ENCODE data around the gene XXYLT1.
"Not testable (repeated sequence)": the region's sequence is repeated elsewhere in the genome, so short reads cannot be mapped to it uniquely, and the experiment has no call there.

XXYLT1 gene, protein sequence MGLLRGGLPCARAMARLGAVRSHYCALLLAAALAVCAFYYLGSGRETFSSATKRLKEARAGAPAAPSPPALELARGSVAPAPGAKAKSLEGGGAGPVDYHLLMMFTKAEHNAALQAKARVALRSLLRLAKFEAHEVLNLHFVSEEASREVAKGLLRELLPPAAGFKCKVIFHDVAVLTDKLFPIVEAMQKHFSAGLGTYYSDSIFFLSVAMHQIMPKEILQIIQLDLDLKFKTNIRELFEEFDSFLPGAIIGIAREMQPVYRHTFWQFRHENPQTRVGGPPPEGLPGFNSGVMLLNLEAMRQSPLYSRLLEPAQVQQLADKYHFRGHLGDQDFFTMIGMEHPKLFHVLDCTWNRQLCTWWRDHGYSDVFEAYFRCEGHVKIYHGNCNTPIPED

DNA sequence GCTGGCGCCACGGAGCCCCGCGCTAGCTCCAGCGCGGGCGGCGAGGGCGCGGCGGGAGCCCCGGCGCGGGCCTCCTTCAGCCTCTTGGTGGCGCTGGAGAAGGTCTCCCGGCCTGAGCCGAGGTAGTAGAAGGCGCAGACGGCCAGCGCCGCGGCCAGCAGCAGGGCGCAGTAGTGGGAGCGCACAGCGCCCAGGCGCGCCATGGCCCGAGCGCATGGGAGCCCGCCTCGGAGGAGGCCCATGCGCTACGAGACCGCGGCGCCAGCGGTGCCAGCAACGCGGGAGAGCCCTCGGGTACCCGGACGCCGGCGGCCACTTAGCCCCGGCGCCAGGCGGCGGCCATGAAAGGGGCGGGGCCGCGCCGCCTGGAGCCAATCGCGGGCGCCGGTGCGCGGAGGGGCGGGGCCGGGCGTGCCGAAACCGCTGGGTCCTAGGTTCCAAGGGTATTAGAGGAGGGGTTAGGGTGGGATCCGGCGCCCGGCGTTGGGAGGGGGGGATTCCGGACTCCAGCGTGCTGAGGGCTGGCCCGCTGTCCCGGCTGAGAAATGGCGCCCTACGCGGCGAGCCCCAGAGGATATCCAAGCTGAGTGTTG is at the start of gene XXYLT1:
Gene XXYLT1 (minus strand): TSS at position 343 of the 593 bp plus-strand sequence. CDS start 101 bp downstream, at position 242.
- DNase-seq (ENCODE audit: low read depth in 2 of 2) = peak; percentile 76 to 82

DNA sequence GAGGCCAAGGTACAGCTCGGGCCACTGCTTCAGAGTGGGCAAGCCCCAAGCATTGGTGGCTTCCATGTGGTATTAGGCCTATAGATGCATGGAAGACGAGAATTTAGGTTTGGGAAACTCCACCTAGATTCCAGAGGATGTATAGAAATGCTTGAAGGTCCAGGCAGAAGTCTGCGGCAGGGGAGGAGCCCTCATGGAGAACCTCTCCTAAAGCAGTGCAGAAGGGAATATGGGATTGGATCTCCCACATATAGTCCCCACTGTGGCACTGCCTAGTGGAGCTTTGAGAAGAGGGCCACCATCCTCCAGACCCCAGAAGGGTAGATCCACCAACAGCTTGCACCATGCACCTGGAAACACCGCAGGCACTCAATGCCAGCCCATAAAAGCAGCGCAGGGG is 48.1 kb upstream of the XXYLT1 start:
- no peak for DNase-seq (ENCODE audit: low read depth in 2 of 2)

GRCh38 chr3:195312714-195313113 is 41.8 kb upstream of the XXYLT1 start:
- no peak for DNase-seq (ENCODE audit: low read depth in 2 of 2)

- DNase-seq (ENCODE audit: low read depth in 2 of 2) = no peak
Observed at GRCh38 chr3:195307711-195308110, 36.8 kb upstream of the XXYLT1 start.

DNA sequence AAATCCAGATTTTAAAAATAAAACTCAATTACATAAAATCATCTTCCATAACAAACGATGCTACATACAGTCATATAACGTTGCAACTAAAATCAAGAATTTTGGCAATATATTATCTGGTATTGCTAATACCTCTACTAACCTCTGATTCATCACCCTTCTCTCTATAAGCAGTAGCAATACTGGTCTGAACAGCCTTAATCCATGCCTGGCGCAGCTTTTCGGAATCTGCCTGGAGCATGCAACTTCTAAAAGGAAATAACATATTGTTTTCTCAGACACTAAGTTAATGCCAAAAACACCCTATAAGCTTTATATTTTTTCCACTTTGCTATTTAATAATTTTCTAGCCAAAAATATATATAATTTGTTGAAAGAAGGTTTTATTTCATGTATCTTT is 35.4 kb upstream of the XXYLT1 start:
- no peak for DNase-seq (ENCODE audit: low read depth in 2 of 2)

DNA sequence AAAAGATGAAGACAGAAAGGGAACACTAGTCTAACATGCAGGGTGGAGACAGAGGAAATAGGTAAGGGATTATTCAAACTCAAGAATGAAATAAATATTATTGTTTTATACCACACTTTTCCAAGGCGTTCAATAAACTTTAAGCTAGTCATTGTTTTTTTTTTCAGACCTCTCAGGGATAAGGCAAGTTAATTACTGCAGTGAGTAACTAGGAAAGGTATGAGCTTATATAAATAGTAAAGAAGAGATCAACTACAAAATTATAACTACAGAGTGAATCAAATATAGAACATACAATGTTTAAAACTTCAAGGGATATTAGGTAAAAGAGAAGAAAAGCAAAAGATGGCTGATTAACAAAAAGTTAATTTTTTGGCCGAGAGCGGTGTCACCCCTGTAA is 31.5 kb upstream of the XXYLT1 start:
- DNase-seq (ENCODE audit: low read depth in 2 of 2) = no peak

- DNase-seq (ENCODE audit: low read depth in 2 of 2) = no peak
Observed at GRCh38 chr3:195297446-195297845, 26.5 kb upstream of the XXYLT1 start.

GRCh38 chr3:195296662-195297061 is 25.7 kb upstream of the XXYLT1 start:
- no peak for DNase-seq (ENCODE audit: low read depth in 2 of 2)

GRCh38 chr3:195291121-195291520 is 20.2 kb upstream of the XXYLT1 start:
- no peak for DNase-seq (ENCODE audit: low read depth in 2 of 2)

DNA sequence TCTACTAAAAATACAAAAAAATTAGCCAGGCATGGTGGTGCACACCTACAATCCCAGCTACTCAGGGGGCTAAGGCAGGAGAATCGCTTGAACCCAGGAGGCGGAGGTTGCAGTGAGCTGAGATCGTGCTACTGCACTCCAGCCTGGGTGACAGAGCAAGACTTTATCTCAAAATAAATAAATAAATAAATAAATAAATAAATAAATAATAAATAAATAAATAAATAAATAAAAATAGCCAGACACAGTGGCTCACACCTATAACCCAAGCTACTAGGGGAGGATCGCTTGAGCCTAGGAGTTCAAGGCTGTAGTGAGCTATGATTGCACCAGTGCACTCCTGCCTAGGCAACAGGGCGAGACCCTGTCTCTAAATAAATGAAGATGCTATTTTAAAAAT is 19.7 kb upstream of the XXYLT1 start:
- DNase-seq (ENCODE audit: low read depth in 2 of 2) = not testable (repeated sequence)

GRCh38 chr3:195286115-195286872 is 15.3 kb upstream of the XXYLT1 start:
- DNase-seq (ENCODE audit: low read depth in 2 of 2) = no peak

- no peak for DNase-seq (ENCODE audit: low read depth in 2 of 2)
Observed at GRCh38 chr3:195285372-195285771, 14.4 kb upstream of the XXYLT1 start.

- DNase-seq (ENCODE audit: low read depth in 2 of 2) = no peak
Observed at GRCh38 chr3:195284842-195285241, 13.9 kb upstream of the XXYLT1 start.

- no peak for DNase-seq (ENCODE audit: low read depth in 2 of 2)
Observed at GRCh38 chr3:195282961-195283360, 12.0 kb upstream of the XXYLT1 start.

- no peak for DNase-seq (ENCODE audit: low read depth in 2 of 2)
Observed at GRCh38 chr3:195274259-195274966, 3.5 kb upstream of the XXYLT1 start.

DNA sequence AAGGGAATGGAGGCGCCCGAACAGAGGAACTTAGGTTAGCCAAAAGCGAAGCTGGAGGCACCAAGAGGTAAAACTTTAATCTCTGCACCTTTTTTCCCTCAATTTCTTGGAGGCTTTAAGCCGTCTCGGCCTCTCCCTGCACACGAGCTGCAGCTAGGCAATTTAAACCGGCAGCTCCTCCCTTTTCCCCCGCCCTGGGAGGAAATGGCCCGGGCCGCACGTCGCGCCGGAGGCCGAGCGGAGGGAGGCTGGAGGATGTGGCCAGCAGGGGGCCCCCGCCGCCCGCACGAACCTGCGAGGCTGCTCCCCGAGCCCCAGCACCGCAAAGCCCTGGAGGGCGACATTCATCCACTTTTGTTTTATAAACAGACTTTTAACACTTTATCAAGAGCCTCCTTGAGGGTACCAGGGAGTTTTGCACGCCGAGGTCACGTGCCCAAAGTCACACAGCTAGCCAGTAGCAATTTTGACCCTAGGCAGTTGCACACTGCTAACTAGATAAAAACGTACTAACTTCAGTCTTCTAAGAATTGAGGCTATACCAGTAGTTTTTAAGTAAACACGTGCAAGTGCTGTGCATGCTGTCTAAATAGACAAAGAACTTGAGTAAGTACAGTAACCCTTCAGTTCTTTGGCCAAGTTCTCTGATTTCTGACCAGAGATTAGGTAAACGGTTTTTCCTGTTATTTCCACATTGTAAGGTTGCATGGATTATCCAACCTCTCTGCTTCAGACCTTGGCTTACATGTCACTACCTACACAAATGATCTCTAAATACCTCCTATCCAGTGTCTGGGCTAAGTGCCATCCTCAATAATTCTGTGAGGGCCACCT is 668 bp upstream of the XXYLT1 start:
- peak; percentile 70 to 75 for DNase-seq (ENCODE audit: low read depth in 2 of 2)

GRCh38 chr3:195270079-195270816 is 711 bp downstream of the XXYLT1 start:
- DNase-seq (ENCODE audit: low read depth in 2 of 2) = no peak

DNA sequence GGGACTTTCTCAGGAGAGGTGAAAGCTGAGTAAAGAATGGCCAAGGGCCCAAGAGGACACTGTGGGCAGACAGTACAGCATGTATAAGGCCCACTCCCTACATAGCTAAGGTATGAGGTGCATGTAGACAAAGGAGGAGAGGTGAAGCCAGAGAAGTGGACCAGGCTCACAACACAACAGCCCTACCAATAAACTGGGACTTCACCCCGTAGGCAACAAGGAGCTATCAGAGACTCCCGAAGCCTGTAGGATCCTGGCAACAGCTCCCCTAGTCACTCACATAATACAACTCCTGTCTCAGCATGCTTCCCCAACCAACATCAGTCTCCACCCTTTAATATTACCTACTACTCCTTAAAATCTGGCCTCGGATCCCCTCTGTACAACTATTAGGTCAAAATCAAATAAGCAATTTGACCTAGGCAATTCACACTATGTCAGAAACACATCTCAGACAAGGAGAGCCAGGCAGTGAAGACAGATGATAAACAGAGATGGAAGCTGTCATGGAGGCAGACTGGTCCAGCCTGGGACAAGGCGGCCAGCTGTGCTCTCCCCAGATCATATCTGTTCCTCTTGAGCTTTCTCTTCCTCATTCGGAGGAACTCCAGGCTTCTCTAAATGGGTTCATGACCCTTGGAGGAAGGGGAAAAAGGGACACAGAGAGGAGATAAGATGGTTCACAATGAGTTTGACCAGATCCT is 1.4 kb downstream of the XXYLT1 start:
- no peak for DNase-seq (ENCODE audit: low read depth in 2 of 2)

DNA sequence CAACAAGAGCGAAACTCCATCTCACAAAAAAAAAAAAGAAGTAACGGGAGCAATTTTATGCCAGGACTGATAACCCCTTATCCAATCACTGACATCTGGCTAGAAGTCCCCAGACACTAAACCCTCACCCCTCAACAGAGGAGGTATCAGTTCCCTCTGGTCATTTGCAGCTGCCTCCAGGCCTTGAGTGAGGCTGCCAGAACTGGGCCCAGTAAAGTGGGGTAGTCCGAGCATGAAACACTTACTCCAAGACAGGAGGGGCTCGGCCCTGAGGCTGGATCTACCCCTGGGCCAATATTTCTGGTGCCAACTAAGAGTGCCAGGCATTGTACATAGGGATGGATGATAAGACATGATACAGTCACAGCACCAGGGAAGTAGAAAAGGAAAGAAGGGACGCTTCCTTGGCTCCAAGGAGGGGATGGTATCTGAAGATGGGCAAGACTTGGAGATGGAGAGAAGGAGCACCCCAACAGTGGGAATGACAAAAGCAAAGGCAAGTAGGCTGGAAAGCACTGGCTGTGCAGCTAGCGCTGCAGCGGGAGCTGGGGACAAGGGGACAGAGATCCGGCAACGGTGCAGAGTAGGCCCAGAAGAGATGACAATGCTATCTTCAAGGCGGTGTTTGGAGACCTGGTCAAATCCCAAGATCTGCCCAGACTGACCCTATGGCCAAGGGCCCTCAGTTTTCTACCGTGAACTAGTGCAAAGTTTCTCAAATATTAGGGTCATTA is 2.2 kb downstream of the XXYLT1 start:
- DNase-seq (ENCODE audit: low read depth in 2 of 2) = no peak

All from stimulated activated CD8-positive, alpha-beta memory T cell treated with anti-CD3 and anti-CD28 coated beads, Interleukin-7, amount 100 ng/mL, for 1 hour (primary cell).